ENCODE measurements around the gene RAB22A.

- TF ChIP-seq CTCF (IDR thresholded peaks at IDR 0.05) (no peak), POLR2A (IDR thresholded peaks at IDR 0.05) (no peak)
These were observed 64.7 kb downstream of the RAB22A start for GRCh38 chr20:58374027-58374850.
